ENCODE results near the gene MAST1. TPM values are rescaled to one million over a fixed set of nuclear protein-coding genes. Genes with fewer than 3 reads are reported as not detected.
A peak's percentile ranks its signal among the peaks of the same experiment; 100 is the strongest.

The MAST1 gene
- total and polyA plus RNA-seq, 3 donors from 2014 or later: 8.5 to 11.7 (median 9.0) TPM

DNA sequence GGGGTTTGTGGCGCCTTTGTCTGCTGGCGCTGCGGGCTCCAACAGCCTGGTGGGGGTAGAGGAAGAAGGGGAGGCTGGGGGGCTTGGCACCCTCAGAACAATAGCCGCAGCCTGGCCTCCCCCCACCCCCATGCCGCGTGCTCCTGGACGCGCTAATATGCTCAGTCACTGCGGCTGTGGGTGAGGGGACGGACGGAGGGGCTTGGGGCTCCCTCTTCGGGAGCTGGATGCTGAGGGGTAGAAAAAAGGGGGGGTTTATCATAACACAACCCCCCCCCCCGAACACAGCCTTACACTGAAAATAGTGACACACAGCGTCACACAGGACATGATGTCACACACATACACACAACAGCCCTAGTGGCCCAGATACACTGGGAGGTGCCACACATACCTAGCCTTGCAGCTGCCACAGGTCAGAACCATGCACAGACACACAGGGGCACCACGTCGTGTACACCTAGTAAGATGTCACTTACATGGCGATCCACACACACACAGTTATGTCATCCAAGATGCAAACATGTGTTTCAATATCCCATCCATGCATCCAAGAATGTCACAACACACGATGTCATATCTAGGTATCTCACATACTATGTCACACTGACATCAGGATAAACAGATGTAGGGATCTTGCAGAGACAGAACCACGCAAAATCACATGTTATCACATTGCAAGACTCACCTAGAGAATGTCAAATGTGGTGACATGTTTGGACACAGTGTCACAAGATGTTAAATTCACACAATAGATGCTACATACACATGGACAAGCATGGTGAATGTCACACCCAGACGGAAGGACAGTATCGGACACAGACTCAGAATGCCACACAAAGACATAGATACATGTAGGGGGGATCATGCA, 806 bp downstream of the MAST1 start:
- peaks cover 2% of the 10 kb centered on the region for H3K27me3 ChIP-seq
- H3K36me3 ChIP-seq (ENCODE audit: low read depth, missing control alignments): no peaks in the 10 kb centered on the region
- peaks cover 1% of the 10 kb centered on the region for H3K4me1 ChIP-seq
- 13 to 20% methylated on average over 21 of the region's 21 CpGs for WGBS, 2 donors
- DNase-seq: no peak
- H3K9me3 ChIP-seq: no peaks in the 10 kb centered on the region
- no peak overlapping the region for H3K27ac ChIP-seq
- intact Hi-C loops (cut with DNase I; ENCODE audit: low total_unique reads): no loop called here
- peak overlapping the region in 1 of 2 donors; percentile 26 for H3K4me3 ChIP-seq
- TF ChIP-seq POLR2A (IDR thresholded peaks at IDR 0.05) (no peak), CTCF (IDR thresholded peaks at IDR 0.05) (no peak)

DNA sequence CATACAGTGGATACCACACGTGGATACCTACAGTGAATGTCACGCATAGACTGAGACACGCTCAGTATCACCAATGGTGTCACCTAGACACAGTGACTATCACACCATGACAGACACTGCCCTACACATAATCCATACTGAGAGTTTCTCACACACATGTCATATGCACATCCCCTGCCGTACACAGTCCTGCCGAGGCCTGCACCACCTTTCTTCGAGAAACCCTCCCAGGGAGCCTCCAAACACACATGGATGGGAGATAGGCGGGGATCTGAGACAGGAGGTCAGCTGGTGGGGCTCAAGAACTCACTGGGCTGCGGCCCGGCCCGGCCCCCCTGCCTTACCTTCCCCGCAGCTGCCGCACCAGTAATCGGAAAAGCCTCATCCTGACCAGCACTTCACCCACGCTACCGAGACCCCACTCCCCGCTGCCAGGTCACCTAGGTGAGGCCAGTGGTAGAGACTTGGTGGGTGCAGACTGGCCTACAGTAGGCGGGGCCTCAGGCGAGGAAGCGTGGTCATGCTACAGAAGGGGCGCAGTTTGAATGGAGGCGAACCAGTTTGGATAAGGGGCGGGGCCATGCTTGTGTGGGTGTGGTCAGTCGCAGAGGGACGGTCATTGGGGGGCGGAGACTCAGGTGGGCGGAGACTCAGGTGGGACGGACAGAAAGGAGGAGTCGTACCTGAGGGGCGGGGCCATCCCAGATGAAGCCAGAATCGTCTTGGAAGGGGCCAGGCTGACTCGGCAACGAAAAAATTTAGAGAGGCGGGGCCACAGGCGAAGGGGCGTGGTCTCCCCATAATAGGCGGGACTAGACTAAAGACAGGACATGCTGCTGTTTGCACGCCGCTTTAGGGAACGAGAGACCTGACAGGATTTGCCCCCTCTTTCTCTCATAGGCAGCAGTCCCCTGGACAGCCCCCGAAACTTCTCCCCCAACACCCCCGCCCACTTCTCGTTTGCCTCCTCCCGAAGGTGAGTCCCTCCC, 2.1 kb downstream of the MAST1 start:
- Histone ChIP-seq H3K27ac (no peak overlapping the region), H3K36me3 (ENCODE audit: low read depth, missing control alignments) (no peaks in the 10 kb centered on the region), H3K9me3 (no peaks in the 10 kb centered on the region), H3K27me3 (no peaks in the 10 kb centered on the region), H3K4me1 (no peaks in the 10 kb centered on the region), H3K4me3 (peak overlapping the region; percentile 15 to 40)
- TF ChIP-seq POLR2A (IDR thresholded peaks at IDR 0.05) (no peak), CTCF (IDR thresholded peaks at IDR 0.05) (no peak)
- intact Hi-C loops (cut with DNase I; ENCODE audit: low total_unique reads): loop anchor here (10.0 kb wide), 1 partner anchor 66 kb away; the partner anchor contains the start of gene HOOK2
- DNase-seq: peak; percentile 82
- WGBS, 2 donors: 15 to 23% methylated on average over 42 to 43 of the region's 43 CpGs

- no peaks in the 10 kb centered on the region for H3K4me1 ChIP-seq
- WGBS, 2 donors: 0 to 1% methylated on average over 17 to 29 of the region's 29 CpGs
- no peaks in the 10 kb centered on the region for H3K36me3 ChIP-seq (ENCODE audit: low read depth, missing control alignments)
- H3K9me3 ChIP-seq: no peaks in the 10 kb centered on the region
- DNase-seq: peak; percentile 70
- intact Hi-C loops (cut with DNase I; ENCODE audit: low total_unique reads): loop anchor here (10.0 kb wide), 1 partner anchor 66 kb away; the partner anchor contains the start of gene HOOK2
- TF ChIP-seq CTCF (IDR thresholded peaks at IDR 0.05): no peak
- TF ChIP-seq POLR2A (IDR thresholded peaks at IDR 0.05): no peak
- H3K4me3 ChIP-seq: peak overlapping the region; percentile 15 to 40
- H3K27ac ChIP-seq: no peak overlapping the region
- H3K27me3 ChIP-seq: no peaks in the 10 kb centered on the region
Measured at GRCh38 chr19:12841094-12841493, 2.8 kb downstream of the MAST1 start.

DNA sequence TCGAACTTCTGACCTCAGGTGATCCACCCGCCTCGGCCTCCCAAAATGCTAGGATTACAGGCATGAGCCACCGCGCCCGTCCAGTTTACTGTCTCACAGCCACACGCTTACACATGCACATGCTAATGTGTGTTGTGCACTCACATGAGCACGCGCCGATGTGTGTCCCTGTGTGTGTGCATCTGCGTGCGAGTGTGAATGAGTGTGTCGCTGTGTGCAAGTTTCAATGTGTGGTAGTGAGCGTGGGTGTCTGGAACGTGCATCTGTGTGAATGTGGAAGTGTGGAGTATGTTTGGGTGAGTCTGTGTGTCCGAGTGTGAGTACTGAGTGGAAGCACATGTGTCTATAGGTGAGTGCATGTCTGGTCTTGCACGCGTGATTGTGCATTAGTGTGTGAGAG, 4.2 kb downstream of the MAST1 start:
- no peaks in the 10 kb centered on the region for H3K9me3 ChIP-seq
- TF ChIP-seq CTCF (IDR thresholded peaks at IDR 0.05) (no peak), POLR2A (IDR thresholded peaks at IDR 0.05) (no peak)
- H3K27me3 ChIP-seq: no peaks in the 10 kb centered on the region
- no peak overlapping the region for H3K4me3 ChIP-seq
- no peak for DNase-seq
- no peaks in the 10 kb centered on the region for H3K36me3 ChIP-seq (ENCODE audit: low read depth, missing control alignments)
- H3K4me1 ChIP-seq: peaks cover 3% of the 10 kb centered on the region
- intact Hi-C loops (cut with DNase I; ENCODE audit: low total_unique reads): loop anchor here (10.0 kb wide), 1 partner anchor 68 kb away; the partner anchor contains the start of gene HOOK2
- WGBS, 2 donors: 79 to 86% methylated on average over 15 to 18 of the region's 18 CpGs
- H3K27ac ChIP-seq: no peak overlapping the region

Data from testis (tissue), 3 donors.